ENCODE measurements around the gene POU2AF3. TPM values are rescaled to one million over a fixed set of nuclear protein-coding genes. Genes with fewer than 3 reads are reported as not detected.
"Not testable (repeated sequence)": the region's sequence is repeated elsewhere in the genome, so short reads cannot be mapped to it uniquely, and the experiment has no call there.

Gene POU2AF3, protein sequence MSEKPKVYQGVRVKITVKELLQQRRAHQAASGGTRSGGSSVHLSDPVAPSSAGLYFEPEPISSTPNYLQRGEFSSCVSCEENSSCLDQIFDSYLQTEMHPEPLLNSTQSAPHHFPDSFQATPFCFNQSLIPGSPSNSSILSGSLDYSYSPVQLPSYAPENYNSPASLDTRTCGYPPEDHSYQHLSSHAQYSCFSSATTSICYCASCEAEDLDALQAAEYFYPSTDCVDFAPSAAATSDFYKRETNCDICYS
- 1 to 10 TPM; 2.0 to 2.8 TPM for total RNA-seq
- long read RNA-seq, donor 1, partial matches to known transcripts: 0 of 1 reads
- long read RNA-seq, donor 1, other reads (novel, unspliced or antisense): 0 of 1 reads
- long read RNA-seq, donor 2, partial matches to known transcripts: 2 of 2 reads
- long read RNA-seq, donor 2, other reads (novel, unspliced or antisense): 0 of 2 reads

DNA sequence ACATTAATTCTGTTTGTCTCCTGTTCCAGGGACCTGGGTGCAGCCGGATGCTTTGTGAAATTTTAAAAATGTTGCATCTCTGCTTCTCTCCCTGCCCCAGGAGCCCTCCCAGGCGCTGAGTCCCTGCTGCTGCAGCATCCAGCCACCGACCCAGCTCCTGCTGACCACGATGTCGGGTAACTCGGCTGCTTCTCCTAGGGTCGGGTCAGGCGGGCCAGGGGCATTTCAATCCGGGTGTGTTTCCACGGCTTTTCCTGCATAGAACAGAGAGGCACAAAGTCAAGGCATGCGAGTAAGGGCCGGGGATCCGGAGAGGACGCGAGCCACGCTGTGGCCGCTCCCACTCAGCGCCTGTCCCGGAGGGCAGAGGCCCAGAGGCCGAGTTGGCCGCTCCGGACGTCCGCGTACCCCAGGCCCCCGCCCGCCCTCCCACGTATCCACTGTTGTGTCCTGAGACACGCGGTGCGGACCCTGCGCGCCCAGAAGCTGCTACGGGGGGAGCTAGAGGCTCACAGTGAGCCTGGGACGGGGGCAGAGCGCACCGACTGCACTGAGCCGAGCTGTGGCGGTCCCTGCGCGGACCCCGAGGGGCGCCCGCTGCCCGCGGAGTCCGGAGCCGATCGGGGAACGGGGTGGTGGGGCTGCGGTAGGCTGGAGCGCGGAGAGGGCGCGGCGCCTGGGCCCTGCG lies at the start of gene POU2AF3:
Gene POU2AF3, plus strand, starts transcription at position 134 of the 688 bp plus-strand sequence. Its CDS starts 36 bp downstream, at position 170.
- intact Hi-C loops (cut with DNase I): loop anchor here (5.0 kb wide), 1 partner anchor 124 kb away; no protein-coding TSS in a partner anchor
- DNase-seq (ENCODE audit: low spot score): no peak

DNA sequence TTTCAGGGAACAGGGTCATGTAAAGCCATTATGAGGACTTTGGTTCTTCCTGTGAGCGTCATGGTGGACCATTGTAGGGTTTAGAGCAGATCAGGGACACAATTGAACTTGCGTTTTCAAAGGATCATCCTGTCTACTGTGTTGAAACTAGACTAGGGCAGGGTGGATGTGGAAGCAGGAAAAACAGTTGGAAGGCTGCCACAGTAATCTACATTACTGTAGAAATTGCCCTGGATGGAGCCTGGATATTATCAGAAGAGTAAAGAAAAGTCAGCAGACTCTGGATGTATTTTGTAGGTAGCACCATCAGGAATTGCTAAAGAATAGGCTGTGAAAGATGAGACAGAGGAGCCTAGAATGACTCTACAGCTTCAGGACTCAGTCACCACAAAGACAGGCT lies 47.4 kb upstream of the POU2AF3 start:
- DNase-seq (ENCODE audit: low spot score): no peak
- intact Hi-C loops (cut with DNase I): no loop called here

DNA sequence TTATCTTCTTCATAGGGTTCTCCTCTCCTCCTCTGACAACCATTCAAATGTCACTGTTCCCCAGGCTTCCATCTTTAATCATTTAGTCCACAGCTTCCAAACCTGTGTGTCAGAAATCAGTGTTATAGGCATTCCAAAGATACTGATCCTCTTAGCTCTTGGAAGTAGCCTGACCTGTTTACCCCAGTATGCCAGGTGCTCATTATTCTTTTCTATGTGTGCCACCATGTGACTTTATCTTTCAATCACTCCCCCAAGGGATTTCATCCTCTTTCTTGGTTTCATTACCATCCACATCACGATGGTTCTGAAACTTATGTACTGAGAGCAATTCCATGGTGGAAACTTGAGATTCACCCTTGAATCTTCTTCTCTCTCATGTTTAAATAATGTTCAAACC lies 45.2 kb upstream of the POU2AF3 start:
- no peak for DNase-seq (ENCODE audit: low spot score)
- intact Hi-C loops (cut with DNase I): no loop called here

GRCh38 chr11:111253630-111254029 lies 44.7 kb upstream of the POU2AF3 start:
- intact Hi-C loops (cut with DNase I): no loop called here
- no peak for DNase-seq (ENCODE audit: low spot score)

DNA sequence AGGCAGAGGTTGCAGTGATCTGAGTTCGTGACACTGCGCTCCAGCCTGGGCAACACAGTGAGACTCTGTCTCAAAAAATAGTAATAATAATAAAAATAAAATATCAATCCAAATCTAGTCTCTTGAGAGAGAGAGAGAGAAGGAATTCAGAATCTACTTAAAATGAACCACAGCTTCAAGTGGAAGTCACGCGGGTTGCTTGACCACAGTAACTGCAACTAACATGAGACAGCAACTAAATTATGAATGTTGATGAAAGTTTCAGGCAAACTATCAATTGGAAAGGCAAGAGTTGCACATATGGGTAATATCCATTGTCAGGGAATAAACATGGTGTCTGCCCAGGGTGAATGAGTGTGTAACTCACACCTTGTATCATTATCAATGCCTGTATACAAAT lies 40.3 kb upstream of the POU2AF3 start:
- intact Hi-C loops (cut with DNase I): no loop called here
- no peak for DNase-seq (ENCODE audit: low spot score)

DNA sequence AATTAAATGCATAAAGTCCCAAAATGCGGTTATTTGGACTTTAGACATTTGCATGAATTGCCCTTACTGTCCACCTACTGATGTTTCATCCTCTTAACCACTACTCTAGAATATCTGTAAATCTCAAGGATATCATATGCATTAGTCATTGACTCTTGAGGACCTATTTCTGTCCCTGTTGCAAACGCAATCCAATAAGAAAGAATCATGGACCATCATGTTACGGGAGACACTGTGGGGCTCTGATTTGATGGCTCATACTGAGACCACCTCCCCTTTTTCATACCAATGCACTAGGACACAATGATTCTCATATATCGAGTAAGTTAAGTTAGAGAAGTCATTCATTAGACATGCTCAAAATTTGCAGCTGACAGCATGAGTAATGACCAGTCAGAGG lies 38.5 kb upstream of the POU2AF3 start:
- intact Hi-C loops (cut with DNase I): no loop called here
- no peak for DNase-seq (ENCODE audit: low spot score)

- intact Hi-C loops (cut with DNase I): no loop called here
- no peak for DNase-seq (ENCODE audit: low spot score)
Measured at GRCh38 chr11:111260811-111261210, 37.5 kb upstream of the POU2AF3 start.

DNA sequence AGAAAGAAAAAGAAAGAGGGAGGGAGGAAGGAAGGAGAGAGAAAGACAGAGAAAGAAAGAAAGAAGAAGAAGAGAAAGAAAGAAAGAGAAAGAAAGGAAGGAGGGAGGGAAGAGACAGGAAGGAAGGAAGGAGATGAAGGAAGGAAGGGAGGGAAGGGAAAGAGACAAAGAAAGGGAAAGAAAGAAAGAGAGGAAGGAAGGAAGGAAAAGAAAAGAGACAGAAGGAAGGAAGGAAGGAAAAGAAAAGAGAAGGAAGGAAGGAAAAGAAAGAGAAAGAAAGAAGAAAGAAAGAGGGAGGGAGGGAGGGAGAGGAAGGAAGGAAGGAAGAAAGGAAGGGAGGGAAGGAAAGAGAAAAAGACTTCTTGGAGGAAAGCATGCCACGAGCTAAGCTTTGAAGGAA lies 33.7 kb upstream of the POU2AF3 start:
- intact Hi-C loops (cut with DNase I): no loop called here
- DNase-seq (ENCODE audit: low spot score): no peak

DNA sequence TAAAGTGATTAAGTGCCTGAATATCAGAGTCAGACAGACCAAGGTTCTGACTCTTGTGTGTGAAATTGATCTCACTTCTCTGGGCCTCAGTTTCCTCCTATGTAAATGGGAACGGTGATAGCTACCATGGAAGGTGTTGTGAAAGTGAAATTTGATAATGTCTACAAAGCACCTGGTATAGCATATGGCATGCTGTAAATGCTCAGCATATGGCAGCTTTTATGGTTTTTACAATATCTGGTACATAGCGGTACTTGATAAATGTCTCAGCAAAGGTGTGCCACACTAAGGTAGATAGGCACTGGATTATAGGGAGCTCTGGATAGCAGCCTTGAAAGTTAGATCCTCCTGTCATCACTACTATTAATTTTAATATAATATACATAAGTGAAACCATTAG lies 32.9 kb upstream of the POU2AF3 start:
- intact Hi-C loops (cut with DNase I): no loop called here
- DNase-seq (ENCODE audit: low spot score): no peak

DNA sequence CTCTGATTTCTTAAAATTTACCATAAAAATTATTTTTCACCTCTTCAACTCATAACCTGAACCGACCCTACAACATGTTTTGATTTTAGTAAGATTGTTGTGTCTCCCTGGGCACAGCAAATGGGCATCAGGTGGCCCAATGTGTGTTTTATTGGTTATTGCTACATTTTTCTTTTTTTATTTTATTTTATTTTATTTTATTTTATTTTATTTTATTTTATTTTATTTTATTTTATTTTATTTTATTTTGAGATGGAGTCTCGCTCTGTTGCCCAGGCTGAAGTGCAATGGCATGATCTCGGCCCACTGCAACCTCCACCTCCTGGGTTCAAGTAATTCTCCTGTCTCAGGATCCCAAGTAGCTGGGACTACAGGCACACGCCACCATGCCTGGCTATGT lies 30.0 kb upstream of the POU2AF3 start:
- DNase-seq (ENCODE audit: low spot score); intact Hi-C loops (cut with DNase I): not testable (repeated sequence)

GRCh38 chr11:111269146-111269868 lies 29.0 kb upstream of the POU2AF3 start:
- DNase-seq (ENCODE audit: low spot score): no peak
- intact Hi-C loops (cut with DNase I): no loop called here

- DNase-seq (ENCODE audit: low spot score): no peak
- intact Hi-C loops (cut with DNase I): no loop called here
Measured at GRCh38 chr11:111272420-111272819, 25.9 kb upstream of the POU2AF3 start.

- intact Hi-C loops (cut with DNase I): loop anchor here in 1 of 2 donors (5.0 kb wide), 1 partner anchor 140 kb away; no protein-coding TSS in a partner anchor
Measured at GRCh38 chr11:111282562-111283075, 15.7 kb upstream of the POU2AF3 start.

GRCh38 chr11:111283945-111284481 lies 14.3 kb upstream of the POU2AF3 start:
- DNase-seq (ENCODE audit: low spot score): no peak
- intact Hi-C loops (cut with DNase I): loop anchor here in 1 of 2 donors (5.0 kb wide), 1 partner anchor 138 kb away; no protein-coding TSS in a partner anchor

More at GRCh38 chr11:111282562-111283075, 15.7 kb upstream of the POU2AF3 start:
- DNase-seq (ENCODE audit: low spot score): no peak

- DNase-seq (ENCODE audit: low spot score): no peak
- intact Hi-C loops (cut with DNase I): loop anchor here in 1 of 2 donors (5.0 kb wide), 1 partner anchor 157 kb away; no protein-coding TSS in a partner anchor
Measured at GRCh38 chr11:111285189-111286091, 12.9 kb upstream of the POU2AF3 start.

DNA sequence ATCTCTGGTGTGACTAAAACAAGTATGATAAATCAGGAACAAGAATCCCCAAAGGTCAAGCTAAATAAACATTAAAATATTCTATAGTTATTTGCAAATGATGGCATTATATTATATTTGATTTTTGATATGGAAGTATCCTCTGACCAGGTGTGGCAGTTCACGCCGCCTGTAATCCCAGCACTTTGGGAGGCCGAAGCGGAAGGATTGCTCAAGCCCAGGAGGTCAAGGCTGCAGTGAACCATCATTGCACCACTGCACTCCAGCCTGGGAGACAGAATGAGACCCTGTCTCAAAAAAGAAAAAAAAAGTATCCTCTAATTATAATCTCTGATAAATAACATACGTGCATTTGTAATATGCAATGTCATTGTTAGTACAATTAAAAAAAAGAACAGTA lies 6.6 kb upstream of the POU2AF3 start:
- intact Hi-C loops (cut with DNase I): no loop called here
- no peak for DNase-seq (ENCODE audit: low spot score)

DNA sequence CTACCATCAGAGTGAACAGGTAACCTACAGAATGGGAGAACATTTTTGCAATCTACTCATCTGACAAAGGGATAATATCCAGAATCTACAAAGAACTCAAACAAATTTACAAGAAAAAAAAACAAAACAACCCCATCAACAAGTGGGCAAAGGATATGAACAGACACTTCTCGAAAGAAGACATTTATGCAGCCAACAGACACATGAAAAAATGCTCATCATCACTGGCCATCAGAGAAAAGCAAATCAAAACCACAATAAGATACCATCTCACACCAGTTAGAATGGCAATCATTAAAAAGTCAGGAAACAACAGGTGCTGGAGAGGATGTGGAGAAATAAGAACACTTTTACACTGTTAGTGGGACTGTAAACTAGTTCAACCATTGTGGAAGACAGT lies 5.9 kb upstream of the POU2AF3 start:
- intact Hi-C loops (cut with DNase I); DNase-seq (ENCODE audit: low spot score): not testable (repeated sequence)

DNA sequence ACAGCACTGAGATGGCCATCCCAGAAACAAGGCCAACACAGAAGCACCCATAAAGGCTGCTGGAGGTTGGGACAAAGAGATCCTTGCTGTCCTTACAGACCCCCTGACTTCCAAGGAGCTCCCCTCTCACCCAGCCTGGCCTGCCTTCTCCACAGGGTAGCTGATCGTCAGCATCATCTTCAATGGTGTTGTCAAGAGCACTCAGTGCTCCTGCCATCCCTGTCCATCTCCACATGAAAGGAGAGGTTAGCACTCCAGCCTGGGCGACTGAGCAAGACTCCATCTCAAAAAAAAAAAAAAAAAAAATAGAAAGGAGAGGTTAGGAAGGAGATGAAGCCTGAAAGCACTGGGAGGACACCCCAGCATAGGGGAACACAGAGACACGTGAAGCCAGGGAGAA lies 2.1 kb upstream of the POU2AF3 start:
- no peak for DNase-seq (ENCODE audit: low spot score)
- intact Hi-C loops (cut with DNase I): loop anchor here (5.0 kb wide), 1 partner anchor 126 kb away; no protein-coding TSS in a partner anchor

Measured in posterior vena cava (tissue), 2 donors.